Ovary (tissue), 3 donors: ENCODE measurements around the gene ADM5.

Experiments
- POLR2A ChIP-seq: fragments of 450-650 bp; IDR thresholded peaks from one replicate; pipeline ENCODE4 v1.6.1; 2017; ENCODE audit warnings: antibody characterized with exemption, mild to moderate bottlenecking, moderate library complexity
- TF ChIP-seq, protein P1 (sequence below), 3 donors: fragments of 450-650 bp in 2 of 3; fragments of 200-600 bp in 1 of 3; IDR thresholded peaks; one replicate each; pipeline versions ENCODE4 v1.5.1 to v1.8.0; 2016 to 2022; ENCODE audit warnings: antibody characterized with exemption in 3 of 3, mild to moderate bottlenecking in 1 of 3
- donor health status: DM: no; HTN: no; CAD: no.

GRCh38 chr19:49646586-49646985 lies 42.8 kb upstream of the ADM5 start:
- TF ChIP-seq, protein P1, sequence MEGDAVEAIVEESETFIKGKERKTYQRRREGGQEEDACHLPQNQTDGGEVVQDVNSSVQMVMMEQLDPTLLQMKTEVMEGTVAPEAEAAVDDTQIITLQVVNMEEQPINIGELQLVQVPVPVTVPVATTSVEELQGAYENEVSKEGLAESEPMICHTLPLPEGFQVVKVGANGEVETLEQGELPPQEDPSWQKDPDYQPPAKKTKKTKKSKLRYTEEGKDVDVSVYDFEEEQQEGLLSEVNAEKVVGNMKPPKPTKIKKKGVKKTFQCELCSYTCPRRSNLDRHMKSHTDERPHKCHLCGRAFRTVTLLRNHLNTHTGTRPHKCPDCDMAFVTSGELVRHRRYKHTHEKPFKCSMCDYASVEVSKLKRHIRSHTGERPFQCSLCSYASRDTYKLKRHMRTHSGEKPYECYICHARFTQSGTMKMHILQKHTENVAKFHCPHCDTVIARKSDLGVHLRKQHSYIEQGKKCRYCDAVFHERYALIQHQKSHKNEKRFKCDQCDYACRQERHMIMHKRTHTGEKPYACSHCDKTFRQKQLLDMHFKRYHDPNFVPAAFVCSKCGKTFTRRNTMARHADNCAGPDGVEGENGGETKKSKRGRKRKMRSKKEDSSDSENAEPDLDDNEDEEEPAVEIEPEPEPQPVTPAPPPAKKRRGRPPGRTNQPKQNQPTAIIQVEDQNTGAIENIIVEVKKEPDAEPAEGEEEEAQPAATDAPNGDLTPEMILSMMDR (IDR thresholded peaks at IDR 0.05): no peak
- no peak for TF ChIP-seq POLR2A
